ENCODE results near the gene TEX47. TPM values are rescaled to one million over a fixed set of nuclear protein-coding genes. Genes with fewer than 3 reads are reported as not detected.

TEX47 gene
- not detected in 5 replicates for total RNA-seq (2022; extraction: Qiagen RNA extraction; ENCODE audit: low read depth)

GRCh38 chr7:88795553-88795952 is at the start of gene TEX47:
TSS of gene TEX47 (minus strand) at chr7:88795737. CDS start at chr7:88794942, 795 bp downstream.

GRCh38 chr7:88759230-88760135 is 36.1 kb downstream of the TEX47 start, which contains the start of gene ZNF804B:
TSS of gene ZNF804B (plus strand) at chr7:88759700. CDS start at chr7:88759977, 277 bp downstream.

Other genes with a start within 250 kb of the TEX47 start
- gene ZNF804B, start 36.0 kb downstream of the TEX47 start, total RNA-seq (2022; extraction: Qiagen RNA extraction; ENCODE audit: low read depth) = not detected in 5 replicates